GM19324 (cell line): ENCODE data around the gene CHMP5.
"Not testable (repeated sequence)": the region's sequence is repeated elsewhere in the genome, so short reads cannot be mapped to it uniquely, and the experiment has no call there.

Source experiments
- ATAC-seq: cut with Tn5 transposase; IDR thresholded peaks from one replicate; pipeline ENCODE4 v1.9.1; 2021; ENCODE audit warnings: mild to moderate bottlenecking, moderate library complexity; ENCODE audit not compliant: unreplicated experiment, low FRiP score

The CHMP5 gene

DNA sequence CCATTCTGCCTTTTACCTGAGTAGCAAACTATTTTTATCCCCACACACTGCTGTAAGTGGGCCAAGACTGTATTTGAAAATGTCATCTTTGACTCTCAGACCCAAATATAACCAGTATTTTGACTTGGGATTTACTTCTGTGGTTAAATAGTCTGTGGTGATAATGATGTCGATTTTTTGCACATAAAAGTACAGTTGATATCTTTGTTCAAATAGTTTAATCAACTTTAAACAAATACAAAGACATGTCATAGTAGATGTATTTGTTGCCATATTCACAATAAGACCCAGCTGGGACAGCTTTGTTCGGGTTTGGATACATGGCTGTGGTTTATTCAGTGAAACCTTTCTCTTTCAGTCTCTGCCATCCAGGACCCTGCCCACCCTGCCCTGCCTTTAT is 45.9 kb downstream of the CHMP5 start:
- ATAC-seq, result no peak

- no peak for ATAC-seq
Observed at GRCh38 chr9:33311953-33312352, 47.1 kb downstream of the CHMP5 start.

DNA sequence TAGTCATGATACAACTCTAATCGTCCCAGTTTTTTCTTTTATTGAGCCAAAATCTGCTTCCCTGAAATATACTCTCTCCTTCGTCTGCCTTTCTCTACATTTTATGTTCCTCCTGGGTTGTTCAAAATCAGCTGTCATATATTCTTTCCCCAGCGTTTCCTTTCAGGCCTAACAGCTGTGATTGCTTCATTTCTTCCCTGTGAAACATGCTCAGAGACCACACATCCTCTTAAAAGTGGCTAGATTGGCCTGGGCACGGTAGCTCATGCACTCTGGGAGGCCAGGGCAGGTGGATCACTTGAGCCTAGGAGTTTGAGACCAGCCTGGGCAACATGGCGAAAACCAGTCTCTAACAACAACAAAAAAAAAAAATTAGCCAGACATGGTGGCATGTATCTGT is 50.5 kb downstream of the CHMP5 start:
- ATAC-seq, result no peak

GRCh38 chr9:33317136-33317535 is 52.3 kb downstream of the CHMP5 start:
- not testable (repeated sequence) for ATAC-seq

GRCh38 chr9:33318225-33318624 is 53.4 kb downstream of the CHMP5 start:
- ATAC-seq, result no peak

DNA sequence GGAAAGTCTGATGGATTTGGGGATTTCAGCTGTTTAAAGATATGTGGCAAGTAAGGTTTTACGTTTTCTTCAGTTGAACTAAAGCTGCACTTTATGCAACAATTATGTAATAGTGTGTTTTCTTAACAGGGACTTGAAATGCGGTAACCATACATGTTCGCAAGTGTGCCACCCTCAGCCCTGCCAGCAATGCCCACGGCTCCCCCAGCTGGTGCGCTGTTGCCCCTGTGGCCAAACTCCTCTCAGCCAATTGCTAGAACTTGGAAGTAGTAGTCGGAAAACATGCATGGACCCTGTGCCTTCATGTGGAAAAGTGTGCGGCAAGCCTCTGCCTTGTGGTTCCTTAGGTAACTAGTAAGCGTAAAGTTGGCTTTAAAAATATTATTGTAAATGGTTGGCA is 53.9 kb downstream of the CHMP5 start:
- no peak for ATAC-seq

DNA sequence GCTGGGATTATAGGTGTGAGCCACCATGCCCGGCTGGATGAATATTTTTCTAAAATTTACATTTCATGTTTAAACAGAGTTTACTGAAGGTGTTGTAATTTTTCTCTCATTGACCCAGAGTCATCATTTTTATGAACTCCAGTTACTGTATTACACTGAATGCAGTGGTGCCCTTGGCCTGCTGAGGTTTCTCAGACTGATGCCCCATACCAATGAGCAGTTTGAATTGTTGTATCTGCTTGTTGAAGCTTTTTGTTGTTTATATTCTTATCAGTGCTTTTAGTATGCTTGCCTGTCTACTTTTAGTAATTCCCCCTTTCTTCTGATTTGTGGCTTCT is 55.4 kb downstream of the CHMP5 start:
- no peak for ATAC-seq

DNA sequence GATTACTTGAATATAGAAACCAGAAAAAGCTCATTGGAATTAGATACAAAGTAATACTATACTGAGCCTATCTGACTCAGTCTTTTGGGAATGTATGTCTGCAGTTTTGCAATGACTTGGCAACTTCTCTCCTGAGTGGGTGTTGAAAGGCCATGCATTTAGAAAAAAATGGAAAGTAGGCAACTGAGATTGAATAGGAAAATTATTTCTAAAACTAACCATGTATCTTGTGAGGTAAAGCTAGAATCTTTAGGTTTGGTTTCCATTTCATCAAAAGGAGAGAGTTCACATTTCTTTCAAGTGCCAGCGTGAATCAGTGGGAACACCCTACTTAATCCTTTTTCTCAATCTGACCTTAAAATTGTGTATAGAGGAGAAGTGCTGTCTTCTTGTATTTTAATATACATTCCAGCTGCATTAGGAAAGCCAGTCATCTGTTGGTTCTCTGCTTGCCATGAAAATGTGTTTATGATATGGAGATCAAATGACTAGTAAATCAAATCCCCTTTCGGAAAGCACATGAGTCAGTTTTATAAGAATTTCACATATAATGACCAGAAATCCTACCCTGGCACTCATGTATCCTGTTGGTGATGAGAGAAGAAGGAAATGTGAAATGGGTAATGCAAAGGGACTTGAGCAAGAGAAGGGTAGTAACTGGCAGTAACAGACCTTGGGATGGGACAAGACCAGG is 55.9 kb downstream of the CHMP5 start:
- ATAC-seq, result no peak

DNA sequence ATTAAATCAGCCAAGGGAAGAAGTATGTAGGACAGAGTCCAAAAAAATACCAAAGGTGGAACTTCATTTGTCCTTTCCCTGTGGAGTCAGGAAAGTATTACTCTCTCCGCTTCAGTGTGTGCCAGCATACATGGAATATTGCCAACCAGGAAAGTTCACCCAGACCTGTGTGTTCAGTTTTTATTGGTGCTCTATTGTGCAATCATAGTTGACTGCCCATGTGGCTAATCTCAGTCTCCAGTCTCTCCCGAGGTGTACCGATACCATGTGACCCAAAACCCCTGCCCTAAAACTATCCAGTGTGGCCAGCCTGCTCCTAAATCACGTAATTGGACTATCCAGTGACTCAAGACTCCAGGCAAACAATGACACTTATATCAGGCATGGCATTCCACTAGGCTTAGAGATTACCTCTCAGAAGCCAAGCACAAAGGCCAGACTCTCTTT is 64.3 kb downstream of the CHMP5 start:
- no peak for ATAC-seq

- no peak for ATAC-seq
Observed at GRCh38 chr9:33329979-33330378, 65.1 kb downstream of the CHMP5 start.

- no peak for ATAC-seq
Observed at GRCh38 chr9:33331377-33331891, 66.6 kb downstream of the CHMP5 start.
